ENCODE measurements around the gene FAM186B.

FAM186B gene

DNA sequence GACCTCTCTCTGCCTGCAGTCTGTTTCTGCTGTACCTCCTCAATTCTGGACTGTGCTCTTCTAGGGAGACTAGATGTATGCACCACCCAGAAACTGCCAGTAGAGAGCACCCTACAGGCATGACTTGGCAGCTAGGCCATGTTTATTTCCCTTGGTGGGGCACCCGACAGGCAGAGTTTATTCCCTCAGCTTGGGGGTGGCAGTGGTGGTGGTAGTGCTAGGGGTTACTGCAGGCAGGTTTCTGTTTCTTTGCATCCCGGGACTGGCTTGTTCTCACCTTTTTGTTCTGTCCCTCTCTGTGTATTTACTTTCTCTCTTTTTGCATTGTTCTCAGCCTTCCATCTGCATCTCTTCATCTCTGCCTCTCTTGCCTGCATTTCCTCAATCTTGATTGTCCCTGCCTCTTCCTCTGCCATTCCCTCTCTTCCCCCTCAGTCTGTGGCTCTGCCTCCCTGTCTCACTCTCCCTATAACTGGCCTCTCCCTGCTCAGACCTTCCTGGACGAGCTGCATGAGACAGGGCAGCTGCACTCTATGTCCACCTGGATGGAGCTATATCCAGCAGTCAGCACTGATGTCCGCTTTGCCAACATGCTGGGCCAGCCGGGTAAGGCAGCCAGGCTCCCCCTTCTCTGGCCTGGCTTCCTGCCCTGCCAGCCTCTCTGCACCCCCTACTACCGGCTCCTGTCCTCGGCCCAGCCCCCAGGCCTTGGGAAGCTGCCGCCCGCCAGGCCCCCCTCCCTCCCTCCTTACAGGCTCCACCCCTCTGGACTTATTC lies 31.7 kb upstream of the FAM186B start:
- no peaks in the 10 kb centered on the region for H3K36me3 ChIP-seq (ENCODE audit: insufficient read depth, low read length)
- no peak overlapping the region for H3K9ac ChIP-seq (ENCODE audit: low read length)
- no peaks in the 10 kb centered on the region for H3F3A ChIP-seq (ENCODE audit: insufficient read depth, low read length)
- H2AFZ ChIP-seq (ENCODE audit: low read length), result no peak overlapping the region
- H3K4me3 ChIP-seq (ENCODE audit: low read depth, low read length, poor library complexity, severe bottlenecking), result no peak overlapping the region
- peaks cover 7% of the 10 kb centered on the region for H3K4me1 ChIP-seq (ENCODE audit: insufficient read depth, low read length, severe bottlenecking)
- no peak overlapping the region for H3K27ac ChIP-seq (ENCODE audit: low read depth, low read length, poor library complexity, severe bottlenecking)
- H3K4me2 ChIP-seq (ENCODE audit: low read length), result no peak overlapping the region
- no peaks in the 10 kb centered on the region for H3K9me3 ChIP-seq (ENCODE audit: low read length)
- H3K79me2 ChIP-seq (ENCODE audit: insufficient read depth, low read length), result no peaks in the 10 kb centered on the region
- TF ChIP-seq, protein P1, sequence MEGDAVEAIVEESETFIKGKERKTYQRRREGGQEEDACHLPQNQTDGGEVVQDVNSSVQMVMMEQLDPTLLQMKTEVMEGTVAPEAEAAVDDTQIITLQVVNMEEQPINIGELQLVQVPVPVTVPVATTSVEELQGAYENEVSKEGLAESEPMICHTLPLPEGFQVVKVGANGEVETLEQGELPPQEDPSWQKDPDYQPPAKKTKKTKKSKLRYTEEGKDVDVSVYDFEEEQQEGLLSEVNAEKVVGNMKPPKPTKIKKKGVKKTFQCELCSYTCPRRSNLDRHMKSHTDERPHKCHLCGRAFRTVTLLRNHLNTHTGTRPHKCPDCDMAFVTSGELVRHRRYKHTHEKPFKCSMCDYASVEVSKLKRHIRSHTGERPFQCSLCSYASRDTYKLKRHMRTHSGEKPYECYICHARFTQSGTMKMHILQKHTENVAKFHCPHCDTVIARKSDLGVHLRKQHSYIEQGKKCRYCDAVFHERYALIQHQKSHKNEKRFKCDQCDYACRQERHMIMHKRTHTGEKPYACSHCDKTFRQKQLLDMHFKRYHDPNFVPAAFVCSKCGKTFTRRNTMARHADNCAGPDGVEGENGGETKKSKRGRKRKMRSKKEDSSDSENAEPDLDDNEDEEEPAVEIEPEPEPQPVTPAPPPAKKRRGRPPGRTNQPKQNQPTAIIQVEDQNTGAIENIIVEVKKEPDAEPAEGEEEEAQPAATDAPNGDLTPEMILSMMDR (IDR thresholded peaks at IDR 0.05; ENCODE audit: low read length), result peak; percentile 87
- TF ChIP-seq EZH2 (IDR thresholded peaks at IDR 0.05; ENCODE audit: borderline replicate concordance, low read length), result no peak
- H3K27me3 ChIP-seq (ENCODE audit: insufficient read depth, low read length), result no peaks in the 10 kb centered on the region; the same call in 1 of the 2 replicates
- H4K20me1 ChIP-seq (ENCODE audit: insufficient read depth, low read length), result no peaks in the 10 kb centered on the region
- H3K9me2 ChIP-seq (ENCODE audit: low read depth, low read length), result no peaks in the 10 kb centered on the region

- Histone ChIP-seq H3K9ac (ENCODE audit: low read length) (no peak overlapping the region), H3K79me2 (ENCODE audit: insufficient read depth, low read length) (no peaks in the 10 kb centered on the region), H2AFZ (ENCODE audit: low read length) (no peak overlapping the region), H3F3A (ENCODE audit: insufficient read depth, low read length) (no peaks in the 10 kb centered on the region), H3K27ac (ENCODE audit: low read depth, low read length, poor library complexity, severe bottlenecking) (no peak overlapping the region), H3K4me1 (ENCODE audit: insufficient read depth, low read length, severe bottlenecking) (peaks cover 7% of the 10 kb centered on the region), H3K4me3 (ENCODE audit: low read depth, low read length, poor library complexity, severe bottlenecking) (no peak overlapping the region), H3K9me2 (ENCODE audit: low read depth, low read length) (no peaks in the 10 kb centered on the region), H4K20me1 (ENCODE audit: insufficient read depth, low read length) (no peaks in the 10 kb centered on the region), H3K27me3 (ENCODE audit: insufficient read depth, low read length) (no peaks in the 10 kb centered on the region; the same call in 1 of the 2 replicates), H3K9me3 (ENCODE audit: low read length) (no peaks in the 10 kb centered on the region), H3K4me2 (ENCODE audit: low read length) (no peak overlapping the region), H3K36me3 (ENCODE audit: insufficient read depth, low read length) (no peaks in the 10 kb centered on the region)
- no peak for TF ChIP-seq EZH2 (IDR thresholded peaks at IDR 0.05; ENCODE audit: borderline replicate concordance, low read length)
- TF ChIP-seq, protein P1 (IDR thresholded peaks at IDR 0.05; ENCODE audit: low read length), result no peak
Observed at GRCh38 chr12:49636574-49636973, 31.1 kb upstream of the FAM186B start.

DNA sequence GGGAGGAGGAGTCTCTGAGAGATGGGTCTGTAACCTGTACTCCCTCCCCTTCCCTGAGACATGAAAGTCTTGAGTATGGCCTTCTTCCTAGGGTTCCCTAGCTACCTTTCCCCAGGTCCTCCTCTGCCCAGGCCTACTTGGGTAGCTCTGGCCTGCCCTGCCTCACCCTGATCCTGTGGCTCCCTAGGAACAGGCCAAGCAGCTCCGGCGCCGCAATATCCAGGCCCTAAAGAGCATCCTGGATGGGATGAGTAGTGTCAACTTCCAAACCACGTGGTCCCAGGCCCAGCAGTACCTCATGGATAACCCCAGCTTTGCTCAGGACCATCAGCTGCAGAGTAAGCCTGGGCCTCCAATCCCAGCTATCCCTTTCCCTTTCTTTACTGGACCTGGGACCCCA lies 30.2 kb upstream of the FAM186B start:
- no peaks in the 10 kb centered on the region for H3K36me3 ChIP-seq (ENCODE audit: insufficient read depth, low read length)
- H3K4me1 ChIP-seq (ENCODE audit: insufficient read depth, low read length, severe bottlenecking), result peaks cover 7% of the 10 kb centered on the region

More for the DNA sequence above, 30.2 kb upstream of the FAM186B start:
- Histone ChIP-seq H3K27me3 (ENCODE audit: insufficient read depth, low read length) (peaks cover 1% of the 10 kb centered on the region; the same call in 1 of the 2 replicates), H3F3A (ENCODE audit: insufficient read depth, low read length) (no peaks in the 10 kb centered on the region), H3K4me3 (ENCODE audit: low read depth, low read length, poor library complexity, severe bottlenecking) (no peak overlapping the region), H3K9me2 (ENCODE audit: low read depth, low read length) (no peaks in the 10 kb centered on the region), H3K9ac (ENCODE audit: low read length) (no peak overlapping the region), H3K27ac (ENCODE audit: low read depth, low read length, poor library complexity, severe bottlenecking) (no peak overlapping the region), H2AFZ (ENCODE audit: low read length) (no peak overlapping the region), H3K4me2 (ENCODE audit: low read length) (no peak overlapping the region), H4K20me1 (ENCODE audit: insufficient read depth, low read length) (no peaks in the 10 kb centered on the region), H3K9me3 (ENCODE audit: low read length) (no peaks in the 10 kb centered on the region), H3K79me2 (ENCODE audit: insufficient read depth, low read length) (no peaks in the 10 kb centered on the region)
- TF ChIP-seq EZH2 (IDR thresholded peaks at IDR 0.05; ENCODE audit: borderline replicate concordance, low read length), result no peak
- TF ChIP-seq, protein P1 (IDR thresholded peaks at IDR 0.05; ENCODE audit: low read length), result no peak
